Raji (cell line): ENCODE measurements around the gene CNTNAP2.

Source experiments
- POLR2A ChIP-seq: IDR thresholded peaks from 2 replicates; pipeline ENCODE4 v1.6.1; 2011; ENCODE audit warnings: low read depth, low read length, control low read depth; ENCODE audit not compliant: insufficient read depth

Gene CNTNAP2

GRCh38 chr7:146725520-146725919, 608.9 kb downstream of the CNTNAP2 start:
- TF ChIP-seq POLR2A = no peak

- no peak for TF ChIP-seq POLR2A
These were observed 611.5 kb downstream of the CNTNAP2 start for GRCh38 chr7:146728141-146728540.

GRCh38 chr7:146728611-146729010, 612.0 kb downstream of the CNTNAP2 start:
- no peak for TF ChIP-seq POLR2A

- TF ChIP-seq POLR2A = no peak
These were observed 614.6 kb downstream of the CNTNAP2 start for GRCh38 chr7:146731185-146731584.

- no peak for TF ChIP-seq POLR2A
These were observed 619.4 kb downstream of the CNTNAP2 start for GRCh38 chr7:146735992-146736391.

GRCh38 chr7:146736446-146737190, 620.0 kb downstream of the CNTNAP2 start:
- TF ChIP-seq POLR2A = no peak

GRCh38 chr7:146740039-146740438, 623.4 kb downstream of the CNTNAP2 start:
- TF ChIP-seq POLR2A = no peak

- TF ChIP-seq POLR2A = no peak
These were observed 625.3 kb downstream of the CNTNAP2 start for GRCh38 chr7:146741911-146742310.

- TF ChIP-seq POLR2A = no peak
These were observed 637.8 kb downstream of the CNTNAP2 start for GRCh38 chr7:146754385-146754784.

- TF ChIP-seq POLR2A = no peak
These were observed 639.0 kb downstream of the CNTNAP2 start for GRCh38 chr7:146755585-146755984.

GRCh38 chr7:146764458-146764857, 647.9 kb downstream of the CNTNAP2 start:
- no peak for TF ChIP-seq POLR2A

GRCh38 chr7:146768957-146769356, 652.4 kb downstream of the CNTNAP2 start:
- no peak for TF ChIP-seq POLR2A

- TF ChIP-seq POLR2A = no peak
These were observed 656.0 kb downstream of the CNTNAP2 start for GRCh38 chr7:146772601-146773000.

- no peak for TF ChIP-seq POLR2A
These were observed 656.9 kb downstream of the CNTNAP2 start for GRCh38 chr7:146773506-146773905.

- no peak for TF ChIP-seq POLR2A
These were observed 664.9 kb downstream of the CNTNAP2 start for GRCh38 chr7:146781352-146782116.

- no peak for TF ChIP-seq POLR2A
These were observed 670.7 kb downstream of the CNTNAP2 start for GRCh38 chr7:146787266-146787665.

- no peak for TF ChIP-seq POLR2A
These were observed 671.4 kb downstream of the CNTNAP2 start for GRCh38 chr7:146788008-146788407.
